ENCODE data around the gene GIMAP5. TPM values are rescaled to one million over a fixed set of nuclear protein-coding genes. Genes with fewer than 3 reads are reported as not detected.

GIMAP5 gene
- total and polyA plus RNA-seq, 10 of the 15 experiments (the other 5 are each of a cell fraction or from before 2014, with no cell fraction given) = 3.7 to 9.1 (median 6.7) TPM

DNA sequence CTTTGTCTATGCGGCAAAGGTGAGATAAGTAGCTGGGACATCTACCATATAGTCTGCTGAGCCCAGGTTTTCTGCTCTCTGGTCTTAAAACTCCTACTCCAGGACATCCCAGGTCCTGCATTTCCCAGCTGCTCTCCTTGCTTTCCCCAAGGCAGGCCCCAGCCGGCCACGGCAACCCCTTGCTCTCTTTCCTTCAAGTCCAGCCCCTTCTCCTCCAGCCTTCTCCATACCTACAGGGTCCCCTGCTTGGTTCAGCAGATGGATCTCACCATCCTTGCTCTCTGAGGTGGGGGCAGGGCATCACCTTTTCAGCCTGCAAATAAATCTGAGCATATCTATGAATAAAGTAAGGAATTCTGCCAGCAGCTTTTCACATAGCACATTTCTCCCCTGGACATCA, 8.7 kb downstream of the GIMAP5 start (continued):
- TF ChIP-seq JUNB (IDR thresholded peaks at IDR 0.05) = no peak
- TF ChIP-seq MEF2B (IDR thresholded peaks at IDR 0.05; ENCODE audit: partially characterized antibody, poor library complexity, severe bottlenecking) = no peak

DNA sequence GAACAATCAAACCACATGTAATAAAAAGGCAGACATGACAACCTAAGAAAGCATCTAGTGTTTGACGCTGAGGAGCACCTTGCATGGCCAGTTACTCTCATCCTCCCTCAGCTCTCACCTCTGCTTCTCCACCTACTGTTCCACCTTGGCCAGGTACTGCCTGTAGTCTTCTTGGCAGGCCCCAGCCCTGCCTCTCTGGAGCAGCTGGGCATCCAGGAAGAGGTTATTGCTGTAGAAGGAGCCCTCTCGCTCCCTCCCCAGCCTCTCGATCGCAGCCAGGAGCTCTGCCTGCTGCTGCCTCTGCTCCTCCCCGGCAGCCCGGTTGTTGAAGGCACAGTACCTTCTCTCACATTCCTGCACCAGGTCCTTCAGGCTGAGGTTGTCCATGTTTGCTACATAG, 9.7 kb downstream of the GIMAP5 start:
- ChIA-PET CTCF (no interaction called here), RAD21 (ENCODE audit: unreplicated experiment) (interaction anchor here (1.3 kb wide), 1 partner anchor 9 kb away, joined by 3 read pairs; no protein-coding TSS in a partner anchor), POLR2A (no interaction called here), SMC1A (ENCODE audit: uncharacterized antibody, unreplicated experiment) (no interaction called here)
- Histone ChIP-seq H3K9me3 (replicated peaks; ENCODE audit: control insufficient read depth, insufficient read depth, low read length) (no peaks in the 10 kb centered on the region), H3K79me2 (ENCODE audit: control insufficient read depth, insufficient read depth, low read length) (peaks cover 3% of the 10 kb centered on the region; the same call in 1 of the 2 replicates), H3K36me3 (ENCODE audit: control insufficient read depth in 2 of 2, insufficient read depth in 2 of 2, low read length in 1 of 2) (peaks cover 0 to 7% of the 10 kb centered on the region in 2 experiments; a peak in 2 of 4 replicates), H3K27ac (ENCODE audit: control insufficient read depth, insufficient read depth) (no peak overlapping the region), H4K20me1 (ENCODE audit: control insufficient read depth, insufficient read depth) (no peaks in the 10 kb centered on the region; the same call in 1 of the 2 replicates), H3K4me3 (no peak overlapping the region), H2AFZ (ENCODE audit: control insufficient read depth, low read depth, low read length) (no peak overlapping the region), H3K4me2 (ENCODE audit: control insufficient read depth, insufficient read depth) (no peak overlapping the region), H3K27me3 (replicated peaks in 1 of 2; ENCODE audit: control insufficient read depth in 2 of 2, insufficient read depth in 2 of 2, low read length in 1 of 2) (no peaks in the 10 kb centered on the region), H3K9ac (ENCODE audit: control insufficient read depth, insufficient read depth, low read length) (no peak overlapping the region), H3K4me1 (ENCODE audit: control insufficient read depth, insufficient read depth, low read length) (peaks cover 7% of the 10 kb centered on the region)
- 95% methylated on average over 6 of the region's 6 CpGs for WGBS (ENCODE audit: insufficient coverage, insufficient replicate concordance, low lambda C conversion rate, missing lambda C conversion rate)
- BruUV-seq (replicated peaks) = no TSS peak
- intact Hi-C loops (cut with micrococcal nuclease; ENCODE audit: unreplicated experiment) (no loop called here), in situ Hi-C loops (cut with MboI) (no loop called here)
- no peak for FAIRE-seq
- TF ChIP-seq POLR2AphosphoS5 (IDR thresholded peaks at IDR 0.05; ENCODE audit: low read length) (no peak), SUZ12 (IDR thresholded peaks at IDR 0.05; ENCODE audit: unreplicated experiment) (no peak), TCF3 (IDR thresholded peaks at IDR 0.05; ENCODE audit: borderline replicate concordance, insufficient read depth, low read depth, low read length) (no peak), IKZF1 (conservative IDR thresholded peaks at IDR 0.05) (no peak), NFYA (IDR thresholded peaks at IDR 0.05; ENCODE audit: borderline replicate concordance, low read depth, low read length) (no peak), CBX3 (IDR thresholded peaks at IDR 0.05; ENCODE audit: borderline replicate concordance, low read depth) (no peak), EZH2 (IDR thresholded peaks at IDR 0.05; ENCODE audit: borderline replicate concordance, control insufficient read depth, low read depth, low read length) (no peak), YY1 (IDR thresholded peaks at IDR 0.05; ENCODE audit: low read depth, low read length) (no peak)
- TF ChIP-seq, protein P1, sequence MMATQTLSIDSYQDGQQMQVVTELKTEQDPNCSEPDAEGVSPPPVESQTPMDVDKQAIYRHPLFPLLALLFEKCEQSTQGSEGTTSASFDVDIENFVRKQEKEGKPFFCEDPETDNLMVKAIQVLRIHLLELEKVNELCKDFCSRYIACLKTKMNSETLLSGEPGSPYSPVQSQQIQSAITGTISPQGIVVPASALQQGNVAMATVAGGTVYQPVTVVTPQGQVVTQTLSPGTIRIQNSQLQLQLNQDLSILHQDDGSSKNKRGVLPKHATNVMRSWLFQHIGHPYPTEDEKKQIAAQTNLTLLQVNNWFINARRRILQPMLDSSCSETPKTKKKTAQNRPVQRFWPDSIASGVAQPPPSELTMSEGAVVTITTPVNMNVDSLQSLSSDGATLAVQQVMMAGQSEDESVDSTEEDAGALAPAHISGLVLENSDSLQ (IDR thresholded peaks at IDR 0.05) = no peak
- TF ChIP-seq, protein P2, sequence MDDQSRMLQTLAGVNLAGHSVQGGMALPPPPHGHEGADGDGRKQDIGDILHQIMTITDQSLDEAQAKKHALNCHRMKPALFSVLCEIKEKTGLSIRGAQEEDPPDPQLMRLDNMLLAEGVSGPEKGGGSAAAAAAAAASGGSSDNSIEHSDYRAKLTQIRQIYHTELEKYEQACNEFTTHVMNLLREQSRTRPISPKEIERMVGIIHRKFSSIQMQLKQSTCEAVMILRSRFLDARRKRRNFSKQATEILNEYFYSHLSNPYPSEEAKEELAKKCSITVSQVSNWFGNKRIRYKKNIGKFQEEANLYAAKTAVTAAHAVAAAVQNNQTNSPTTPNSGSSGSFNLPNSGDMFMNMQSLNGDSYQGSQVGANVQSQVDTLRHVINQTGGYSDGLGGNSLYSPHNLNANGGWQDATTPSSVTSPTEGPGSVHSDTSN (IDR thresholded peaks at IDR 0.05; ENCODE audit: insufficient replicate concordance, low read depth, low read length) = no peak
- TF ChIP-seq, protein P3, sequence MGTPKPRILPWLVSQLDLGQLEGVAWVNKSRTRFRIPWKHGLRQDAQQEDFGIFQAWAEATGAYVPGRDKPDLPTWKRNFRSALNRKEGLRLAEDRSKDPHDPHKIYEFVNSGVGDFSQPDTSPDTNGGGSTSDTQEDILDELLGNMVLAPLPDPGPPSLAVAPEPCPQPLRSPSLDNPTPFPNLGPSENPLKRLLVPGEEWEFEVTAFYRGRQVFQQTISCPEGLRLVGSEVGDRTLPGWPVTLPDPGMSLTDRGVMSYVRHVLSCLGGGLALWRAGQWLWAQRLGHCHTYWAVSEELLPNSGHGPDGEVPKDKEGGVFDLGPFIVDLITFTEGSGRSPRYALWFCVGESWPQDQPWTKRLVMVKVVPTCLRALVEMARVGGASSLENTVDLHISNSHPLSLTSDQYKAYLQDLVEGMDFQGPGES (IDR thresholded peaks at IDR 0.05) = no peak
- ATAC-seq = no peak
- no peak for DNase-seq (ENCODE audit: low read depth, low spot score)
